RCC 7860 (cell line): ENCODE measurements around the gene RMC1.
"Not testable (repeated sequence)": the region's sequence is repeated elsewhere in the genome, so short reads cannot be mapped to it uniquely, and the experiment has no call there.

Source experiments
- DNase-seq: peaks from one replicate; pipeline ENCODE4 v3.0.0-alpha.2; 2015; ENCODE audit warnings: low spot score
- FAIRE-seq: peaks from 2 replicates; lab custom pipeline; 2012; peaks lifted over from hg19 to GRCh38; lab: Jason Lieb, UNC

The RMC1 gene

DNA sequence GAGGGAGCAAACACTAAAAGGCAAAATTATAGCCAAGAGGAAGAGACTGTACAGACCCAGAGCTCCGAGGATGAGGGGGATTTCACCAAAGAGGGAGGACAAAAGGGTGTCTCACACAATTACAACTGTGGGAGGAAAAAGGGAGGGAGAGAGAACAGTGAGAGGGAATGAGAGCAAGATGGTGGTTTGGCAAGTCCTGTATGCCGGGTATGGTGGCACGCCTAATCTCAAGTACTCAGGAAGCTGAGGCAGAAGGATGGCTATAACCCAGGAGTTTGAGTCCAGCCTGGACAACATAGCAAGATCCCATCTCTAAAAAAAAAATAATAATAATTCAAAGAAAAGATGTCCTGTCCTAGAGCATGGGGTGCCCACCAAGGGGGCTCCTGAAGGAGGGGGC is 48.7 kb downstream of the RMC1 start:
- DNase-seq, result no peak
- no peak for FAIRE-seq

DNA sequence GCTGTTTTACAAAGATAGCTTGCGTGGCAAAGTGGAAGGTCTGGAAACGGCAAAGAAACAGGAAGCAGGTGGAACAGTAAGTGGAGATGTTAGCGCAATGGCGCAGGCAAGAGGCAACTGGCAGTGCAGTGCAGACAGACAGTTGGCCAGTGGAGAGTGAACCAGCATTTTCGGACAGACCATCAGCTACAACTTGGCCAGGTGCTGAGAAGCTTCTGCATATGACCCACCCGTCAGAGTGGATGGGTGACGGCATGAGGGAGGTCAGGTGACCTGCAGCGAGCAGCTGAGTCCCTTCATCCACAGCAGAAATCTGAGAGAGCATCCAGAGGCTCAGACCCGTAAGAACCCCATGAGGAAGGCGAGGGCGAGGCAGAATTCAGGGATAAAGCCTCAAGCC is 49.2 kb downstream of the RMC1 start:
- no peak for FAIRE-seq
- no peak for DNase-seq

GRCh38 chr18:23553887-23554286 is 50.6 kb downstream of the RMC1 start:
- DNase-seq (no peak), FAIRE-seq (no peak)

DNA sequence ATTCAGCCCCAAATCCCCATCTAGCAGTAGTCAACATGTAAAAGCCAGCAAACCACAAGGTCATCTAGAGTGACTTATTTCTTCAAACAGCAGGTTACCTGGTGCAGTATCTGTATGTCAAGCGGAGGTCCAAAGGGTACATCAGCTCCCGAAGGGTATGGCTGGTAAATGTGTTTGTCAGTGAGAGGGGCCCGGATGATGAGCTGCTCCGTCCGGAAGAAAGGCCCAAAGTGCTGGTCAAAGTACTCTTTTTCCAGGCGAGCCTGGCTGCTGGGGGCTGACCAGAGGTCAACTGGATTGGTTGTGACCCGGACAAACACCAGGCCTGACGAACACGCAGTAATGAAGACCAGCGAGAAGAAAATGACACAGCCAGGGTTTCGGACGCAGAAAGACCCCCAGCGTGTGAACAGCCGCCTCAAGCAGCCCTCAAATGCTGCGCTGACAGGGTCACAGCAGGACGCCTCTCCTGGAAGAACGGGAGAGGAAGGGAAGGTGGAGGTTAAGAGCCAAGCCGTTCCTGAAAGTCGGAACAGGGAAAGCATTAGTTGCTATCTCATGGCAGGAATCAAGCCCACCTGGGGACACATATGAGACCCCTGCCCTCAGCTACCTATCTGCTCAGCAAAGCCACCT is 53.0 kb downstream of the RMC1 start:
- DNase-seq (no peak), FAIRE-seq (no peak)

- DNase-seq, FAIRE-seq: not testable (repeated sequence)
These were observed 54.2 kb downstream of the RMC1 start for GRCh38 chr18:23557511-23557910.

GRCh38 chr18:23560186-23560585 is 56.9 kb downstream of the RMC1 start:
- DNase-seq (no peak), FAIRE-seq (no peak)

- FAIRE-seq, result peak; percentile 50
- peak; percentile 42 for DNase-seq
These were observed 60.2 kb downstream of the RMC1 start for GRCh38 chr18:23563377-23564043.

- DNase-seq (no peak), FAIRE-seq (no peak)
These were observed 62.7 kb downstream of the RMC1 start for GRCh38 chr18:23565916-23566547.

DNA sequence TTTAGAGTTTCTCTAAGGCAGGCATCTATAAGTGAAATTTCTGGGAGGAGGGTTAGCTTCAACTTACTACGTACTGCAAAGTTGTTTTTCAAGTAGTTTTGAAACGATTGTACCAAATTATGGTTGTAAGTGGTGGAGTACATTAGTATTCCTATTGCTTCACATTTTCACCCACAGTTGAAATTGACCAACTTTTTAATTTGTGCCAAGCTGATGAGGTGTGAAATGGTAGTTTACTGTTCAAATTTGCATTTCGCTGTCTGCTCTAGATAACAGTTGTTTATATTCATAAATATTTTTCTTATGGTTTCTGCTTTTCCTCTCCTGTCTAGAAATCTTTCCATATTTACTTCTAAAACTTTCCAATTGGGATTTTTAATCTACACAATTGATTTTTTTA is 64.4 kb downstream of the RMC1 start:
- no peak for FAIRE-seq
- no peak for DNase-seq

- no peak for FAIRE-seq
- DNase-seq, result no peak
These were observed 65.2 kb downstream of the RMC1 start for GRCh38 chr18:23568281-23569138.

GRCh38 chr18:23569299-23570063 is 66.2 kb downstream of the RMC1 start:
- no peak for DNase-seq
- FAIRE-seq, result no peak

GRCh38 chr18:23570912-23571504 is 67.7 kb downstream of the RMC1 start:
- no peak for DNase-seq
- FAIRE-seq, result no peak

DNA sequence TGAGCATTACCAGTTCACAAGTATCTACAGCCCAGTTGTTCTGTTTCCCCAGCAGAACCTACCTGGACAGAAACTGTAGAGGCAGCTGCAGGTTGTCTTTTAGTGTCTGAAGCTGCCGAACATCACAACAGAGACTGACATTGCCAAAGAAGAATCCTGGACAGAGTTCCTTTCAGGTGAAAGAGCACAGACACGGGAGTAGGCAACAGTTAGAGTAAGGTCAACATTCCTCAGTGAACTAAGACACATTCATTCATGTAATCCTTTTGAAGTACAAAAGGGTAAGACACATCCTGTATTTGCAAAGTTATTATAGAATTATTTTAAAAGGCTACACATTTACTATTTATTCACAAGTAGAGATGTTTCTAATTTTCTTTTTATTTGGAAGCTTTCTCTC is 68.7 kb downstream of the RMC1 start:
- no peak for DNase-seq
- FAIRE-seq, result no peak

DNA sequence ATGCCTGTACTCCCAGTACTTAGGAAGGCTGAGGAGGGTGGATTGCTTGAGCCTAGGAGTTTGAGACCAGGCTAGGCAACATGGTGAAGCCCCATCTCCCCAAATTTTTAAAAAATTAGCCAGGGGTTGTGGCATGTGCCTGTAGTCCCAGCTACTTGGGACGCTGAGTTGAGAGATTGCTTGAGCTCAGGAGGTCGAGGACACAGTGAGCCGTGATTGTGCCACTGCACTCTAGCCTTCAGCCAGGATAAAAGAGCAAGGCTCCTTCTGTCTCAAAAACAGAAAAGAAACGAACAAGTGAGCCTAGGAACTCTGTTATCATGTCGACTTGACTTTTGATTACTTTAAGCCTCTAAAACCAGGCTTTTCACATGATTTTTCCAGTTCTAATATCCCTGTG is 69.3 kb downstream of the RMC1 start:
- no peak for FAIRE-seq

DNA sequence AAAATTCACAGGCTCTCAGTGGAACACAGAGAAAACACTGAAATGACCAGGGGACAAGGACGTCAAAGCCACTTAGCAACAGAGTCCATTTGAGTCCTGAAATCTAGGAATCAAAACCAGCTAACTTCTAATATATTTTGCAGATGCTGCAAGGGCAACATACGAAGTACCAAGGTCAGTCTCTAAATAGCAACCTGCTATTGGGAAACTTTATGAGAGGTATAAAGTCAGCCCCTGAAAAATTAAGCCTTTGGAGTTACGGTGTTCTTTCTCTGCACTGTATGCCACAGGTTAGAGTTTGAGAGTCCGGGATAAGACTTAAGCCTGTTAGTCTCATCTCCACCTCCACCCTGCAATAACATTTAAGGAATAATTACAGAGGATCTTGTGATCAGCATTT is 69.7 kb downstream of the RMC1 start:
- DNase-seq, result no peak
- no peak for FAIRE-seq

More for the DNA sequence above, 69.3 kb downstream of the RMC1 start:
- no peak for DNase-seq

GRCh38 chr18:23573626-23574431 is 70.5 kb downstream of the RMC1 start:
- peak; percentile 48 for DNase-seq

GRCh38 chr18:23574611-23575308 is 71.4 kb downstream of the RMC1 start:
- DNase-seq, result no peak
- FAIRE-seq, result no peak

More at GRCh38 chr18:23573626-23574431, 70.5 kb downstream of the RMC1 start:
- FAIRE-seq, result peak; percentile 71

GRCh38 chr18:23575309-23575651 is 72.0 kb downstream of the RMC1 start:
- FAIRE-seq (no peak), DNase-seq (no peak)

- not testable (repeated sequence) for DNase-seq, FAIRE-seq
These were observed 74.2 kb downstream of the RMC1 start for GRCh38 chr18:23577521-23577920.
